ENCODE measurements around the gene ACVR1. TPM values are rescaled to one million over a fixed set of nuclear protein-coding genes. Genes with fewer than 3 reads are reported as not detected.
A peak's percentile ranks its signal among the peaks of the same experiment; 100 is the strongest.

The ACVR1 gene
- total and polyA plus RNA-seq, 2 experiments from 2014 or later = 8.9 to 21.5 TPM

GRCh38 chr2:157782057-157782845 is 93.9 kb downstream of the ACVR1 start:
- TF ChIP-seq STAT1 (IDR thresholded peaks at IDR 0.05; ENCODE audit: unreplicated experiment) = no peak
- TF ChIP-seq NANOG (IDR thresholded peaks at IDR 0.05; ENCODE audit: borderline replicate concordance) = no peak
- TF ChIP-seq, protein P1, sequence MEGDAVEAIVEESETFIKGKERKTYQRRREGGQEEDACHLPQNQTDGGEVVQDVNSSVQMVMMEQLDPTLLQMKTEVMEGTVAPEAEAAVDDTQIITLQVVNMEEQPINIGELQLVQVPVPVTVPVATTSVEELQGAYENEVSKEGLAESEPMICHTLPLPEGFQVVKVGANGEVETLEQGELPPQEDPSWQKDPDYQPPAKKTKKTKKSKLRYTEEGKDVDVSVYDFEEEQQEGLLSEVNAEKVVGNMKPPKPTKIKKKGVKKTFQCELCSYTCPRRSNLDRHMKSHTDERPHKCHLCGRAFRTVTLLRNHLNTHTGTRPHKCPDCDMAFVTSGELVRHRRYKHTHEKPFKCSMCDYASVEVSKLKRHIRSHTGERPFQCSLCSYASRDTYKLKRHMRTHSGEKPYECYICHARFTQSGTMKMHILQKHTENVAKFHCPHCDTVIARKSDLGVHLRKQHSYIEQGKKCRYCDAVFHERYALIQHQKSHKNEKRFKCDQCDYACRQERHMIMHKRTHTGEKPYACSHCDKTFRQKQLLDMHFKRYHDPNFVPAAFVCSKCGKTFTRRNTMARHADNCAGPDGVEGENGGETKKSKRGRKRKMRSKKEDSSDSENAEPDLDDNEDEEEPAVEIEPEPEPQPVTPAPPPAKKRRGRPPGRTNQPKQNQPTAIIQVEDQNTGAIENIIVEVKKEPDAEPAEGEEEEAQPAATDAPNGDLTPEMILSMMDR (conservative IDR thresholded peaks at IDR 0.05; ENCODE audit: low read depth in 2 of 2) = peak; percentile 33 to 36; a peak in 2 of 4 replicates
- DNase-seq (ENCODE audit: low spot score) = peak; percentile 45
- H3K4me3 ChIP-seq = no peak overlapping the region
- H3K36me3 ChIP-seq (ENCODE audit: insufficient read depth) = no peaks in the 10 kb centered on the region
- H3K27me3 ChIP-seq (ENCODE audit: insufficient read depth) = no peaks in the 10 kb centered on the region
- ATAC-seq = peak; percentile 56
- H3K9me2 ChIP-seq (ENCODE audit: insufficient read depth) = peaks cover 4% of the 10 kb centered on the region; the same call in 1 of the 2 replicates
- H3K4me1 ChIP-seq (ENCODE audit: insufficient read depth) = peaks cover 45% of the 10 kb centered on the region
- H3K27me3 Mint-ChIP-seq (ENCODE audit: insufficient read depth, low read depth, poor library complexity) = no peaks in the 10 kb centered on the region
- no peak overlapping the region for H3K4me2 ChIP-seq
- H3K4me1 Mint-ChIP-seq = peaks cover 50% of the 10 kb centered on the region
- no peak overlapping the region for H3K4me3 Mint-ChIP-seq
- H3F3A ChIP-seq (replicated peaks; ENCODE audit: low read depth) = no peaks in the 10 kb centered on the region
- H3K79me2 ChIP-seq (replicated peaks; ENCODE audit: insufficient read depth) = no peaks in the 10 kb centered on the region; the same call in 1 of the 2 replicates
- H3K36me3 Mint-ChIP-seq (ENCODE audit: low read depth) = peaks cover 15% of the 10 kb centered on the region; the same call in 2 of the 3 replicates
- H4K20me1 ChIP-seq (replicated peaks; ENCODE audit: insufficient read depth) = no peaks in the 10 kb centered on the region; the same call in 1 of the 2 replicates
- no peaks in the 10 kb centered on the region for H3K9me3 Mint-ChIP-seq
- H3K27ac Mint-ChIP-seq = no peak overlapping the region
- no peak overlapping the region for H2AFZ ChIP-seq
- H3K27ac ChIP-seq (ENCODE audit: low read depth) = no peak overlapping the region

GRCh38 chr2:157780211-157780610 is 95.9 kb downstream of the ACVR1 start:
- Mint-ChIP-seq H3K9me3 (no peaks in the 10 kb centered on the region), H3K27me3 (ENCODE audit: insufficient read depth, low read depth, poor library complexity) (peaks cover 2% of the 10 kb centered on the region), H3K4me3 (no peak overlapping the region), H3K4me1 (peaks cover 33% of the 10 kb centered on the region), H3K27ac (no peak overlapping the region), H3K36me3 (ENCODE audit: low read depth) (peaks cover 15% of the 10 kb centered on the region; the same call in 2 of the 3 replicates)
- Histone ChIP-seq H3K27ac (ENCODE audit: low read depth) (no peak overlapping the region), H4K20me1 (replicated peaks; ENCODE audit: insufficient read depth) (no peaks in the 10 kb centered on the region), H3K79me2 (replicated peaks; ENCODE audit: insufficient read depth) (no peaks in the 10 kb centered on the region; the same call in 1 of the 2 replicates), H3K4me3 (no peak overlapping the region), H3K4me2 (no peak overlapping the region), H3K27me3 (ENCODE audit: insufficient read depth) (no peaks in the 10 kb centered on the region), H3K36me3 (ENCODE audit: insufficient read depth) (no peaks in the 10 kb centered on the region), H2AFZ (no peak overlapping the region), H3F3A (replicated peaks; ENCODE audit: low read depth) (no peaks in the 10 kb centered on the region), H3K9me2 (ENCODE audit: insufficient read depth) (no peaks in the 10 kb centered on the region), H3K4me1 (ENCODE audit: insufficient read depth) (peaks cover 25% of the 10 kb centered on the region)
- ATAC-seq (no peak), DNase-seq (ENCODE audit: low spot score) (no peak)
- TF ChIP-seq JUNB (IDR thresholded peaks at IDR 0.05; ENCODE audit: unreplicated experiment) = no peak
- no peak for TF ChIP-seq CREB1 (CRISPR knock-in tag; IDR thresholded peaks at IDR 0.05; ENCODE audit: low read depth)
- TF ChIP-seq, protein P1 (conservative IDR thresholded peaks at IDR 0.05; ENCODE audit: low read depth in 2 of 2) = no peak
- TF ChIP-seq POLR2AphosphoS5 (IDR thresholded peaks at IDR 0.05; ENCODE audit: low read depth) = no peak
- TF ChIP-seq NANOG (IDR thresholded peaks at IDR 0.05; ENCODE audit: borderline replicate concordance) = no peak
- TF ChIP-seq EZH2phosphoT487 (IDR thresholded peaks at IDR 0.05; ENCODE audit: unreplicated experiment) = no peak
- TF ChIP-seq, protein P2, sequence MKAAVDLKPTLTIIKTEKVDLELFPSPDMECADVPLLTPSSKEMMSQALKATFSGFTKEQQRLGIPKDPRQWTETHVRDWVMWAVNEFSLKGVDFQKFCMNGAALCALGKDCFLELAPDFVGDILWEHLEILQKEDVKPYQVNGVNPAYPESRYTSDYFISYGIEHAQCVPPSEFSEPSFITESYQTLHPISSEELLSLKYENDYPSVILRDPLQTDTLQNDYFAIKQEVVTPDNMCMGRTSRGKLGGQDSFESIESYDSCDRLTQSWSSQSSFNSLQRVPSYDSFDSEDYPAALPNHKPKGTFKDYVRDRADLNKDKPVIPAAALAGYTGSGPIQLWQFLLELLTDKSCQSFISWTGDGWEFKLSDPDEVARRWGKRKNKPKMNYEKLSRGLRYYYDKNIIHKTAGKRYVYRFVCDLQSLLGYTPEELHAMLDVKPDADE (IDR thresholded peaks at IDR 0.05) = no peak

Measured in GM23338 (cell line).